Right ventricle myocardium superior (tissue), 1 donor: ENCODE results near the gene PCMTD2. TPM values are rescaled to one million over a fixed set of nuclear protein-coding genes. Genes with fewer than 3 reads are reported as not detected.

ENCODE experiments used
- ATAC-seq: fragments of 200-7000 bp; cut with Tn5 transposase; one replicate; pipeline ENCODE4 v1.9.1; 2020; ENCODE audit warnings: mild to moderate bottlenecking; ENCODE audit not compliant: poor library complexity
- DNase-seq: peaks from one replicate; pipeline ENCODE4 v3.0.0-alpha.2; 2020
- intact Hi-C: fragments of 100-400 bp; cut with DNase I; formaldehyde crosslinking; loops from one replicate; pipeline ENCODE4 v1.11.2; 2022
- long read RNA-seq: library from polyadenylated mRNA; unstranded; transcript quantifications from one replicate; pipeline ENCODE4 v2.0.0, GENCODE V29; 2021
- total RNA-seq: library from RNA; stranded (reverse); fragmentation: NEBNext Ultra II Directional; extraction: Animal tissue kit (Norgen Biotek cat#: 25700); gene quantifications from one replicate; pipeline ENCODE4 v1.2.1, GENCODE V29; 2021
- donor health status: DM: no; HTN: yes; CAD: no; lungs with severe emphysema.

The PCMTD2 gene
- total RNA-seq = 81.9 TPM
- long read RNA-seq, transcript PCMTD2-209 (3 exons, 551 nt) = minor isoform, 5 of 164 reads
- long read RNA-seq, transcript PCMTD2-203 (6 exons, 3,843 nt) = major isoform, 123 of 164 reads
- long read RNA-seq, partial matches to known transcripts = 9 of 164 reads
- long read RNA-seq, other reads (novel, unspliced or antisense) = 24 of 164 reads

GRCh38 chr20:64255361-64256281 lies at the start of gene PCMTD2:
PCMTD2 (plus strand) TSS chr20:64255748; CDS start chr20:64259966, 4,218 bp downstream.
- ATAC-seq (peak; percentile 95), DNase-seq (peak; percentile 91)
- intact Hi-C loops = no loop called here

- ATAC-seq = no peak
- DNase-seq = no peak
- intact Hi-C loops = no loop called here
These were observed 48.9 kb upstream of the PCMTD2 start for GRCh38 chr20:64206614-64207013.

- DNase-seq (no peak), ATAC-seq (no peak)
- intact Hi-C loops = no loop called here
These were observed 47.6 kb upstream of the PCMTD2 start for GRCh38 chr20:64207641-64208590.

- DNase-seq = no peak
- intact Hi-C loops = no loop called here
These were observed 46.4 kb upstream of the PCMTD2 start for GRCh38 chr20:64209148-64209547.

GRCh38 chr20:64210656-64211369 lies 44.7 kb upstream of the PCMTD2 start:
- intact Hi-C loops = no loop called here
- ATAC-seq = no peak
- DNase-seq = no peak

More at GRCh38 chr20:64209148-64209547, 46.4 kb upstream of the PCMTD2 start:
- no peak for ATAC-seq

- intact Hi-C loops = no loop called here
- no peak for DNase-seq
- ATAC-seq = peak; percentile 45
These were observed 43.5 kb upstream of the PCMTD2 start for GRCh38 chr20:64211874-64212658.

- intact Hi-C loops = no loop called here
- DNase-seq (peak; percentile 80), ATAC-seq (peak; percentile 91)
These were observed 42.8 kb upstream of the PCMTD2 start for GRCh38 chr20:64212755-64213154.

GRCh38 chr20:64214113-64214512 lies 41.4 kb upstream of the PCMTD2 start:
- intact Hi-C loops = no loop called here
- DNase-seq (no peak), ATAC-seq (no peak)

- no peak for ATAC-seq
- intact Hi-C loops = no loop called here
- no peak for DNase-seq
These were observed 40.6 kb upstream of the PCMTD2 start for GRCh38 chr20:64214952-64215351.

GRCh38 chr20:64216036-64216435 lies 39.5 kb upstream of the PCMTD2 start:
- intact Hi-C loops = no loop called here
- ATAC-seq (peak; percentile 29), DNase-seq (no peak)

GRCh38 chr20:64216910-64217309 lies 38.6 kb upstream of the PCMTD2 start:
- DNase-seq = no peak
- no peak for ATAC-seq
- intact Hi-C loops = no loop called here

- ATAC-seq = no peak
- intact Hi-C loops = no loop called here
- no peak for DNase-seq
These were observed 37.9 kb upstream of the PCMTD2 start for GRCh38 chr20:64217539-64218221.

GRCh38 chr20:64219202-64219601 lies 36.3 kb upstream of the PCMTD2 start:
- ATAC-seq (no peak), DNase-seq (no peak)
- intact Hi-C loops = no loop called here

GRCh38 chr20:64219730-64220129 lies 35.8 kb upstream of the PCMTD2 start:
- no peak for ATAC-seq
- intact Hi-C loops = no loop called here

GRCh38 chr20:64220420-64220819 lies 35.1 kb upstream of the PCMTD2 start:
- ATAC-seq = no peak
- DNase-seq = no peak
- intact Hi-C loops = no loop called here

More at GRCh38 chr20:64219730-64220129, 35.8 kb upstream of the PCMTD2 start:
- DNase-seq = no peak

GRCh38 chr20:64220891-64221527 lies 34.5 kb upstream of the PCMTD2 start:
- no peak for ATAC-seq
- DNase-seq = no peak
- intact Hi-C loops = no loop called here

GRCh38 chr20:64222291-64222735 lies 33.2 kb upstream of the PCMTD2 start:
- DNase-seq = no peak
- intact Hi-C loops = no loop called here
- ATAC-seq = peak; percentile 53
